Measurements from ENCODE around the gene CCDC167. TPM values are rescaled to one million over a fixed set of nuclear protein-coding genes. Genes with fewer than 3 reads are reported as not detected.

Gene CCDC167
- total RNA-seq, 1 donor from 2014 or later, result 29.7 TPM

- FAIRE-seq (no peak), DNase-seq (ENCODE audit: low read depth) (peak; percentile 25)
- Histone ChIP-seq H3K36me3 (ENCODE audit: control insufficient read depth, insufficient read depth, low read length) (no peaks in the 10 kb centered on the region), H3K4me3 (ENCODE audit: low read depth, low read length) (no peak overlapping the region), H3K27me3 (ENCODE audit: control insufficient read depth, insufficient read depth, low read length) (peaks cover 6% of the 10 kb centered on the region)
- TF ChIP-seq, protein P1, sequence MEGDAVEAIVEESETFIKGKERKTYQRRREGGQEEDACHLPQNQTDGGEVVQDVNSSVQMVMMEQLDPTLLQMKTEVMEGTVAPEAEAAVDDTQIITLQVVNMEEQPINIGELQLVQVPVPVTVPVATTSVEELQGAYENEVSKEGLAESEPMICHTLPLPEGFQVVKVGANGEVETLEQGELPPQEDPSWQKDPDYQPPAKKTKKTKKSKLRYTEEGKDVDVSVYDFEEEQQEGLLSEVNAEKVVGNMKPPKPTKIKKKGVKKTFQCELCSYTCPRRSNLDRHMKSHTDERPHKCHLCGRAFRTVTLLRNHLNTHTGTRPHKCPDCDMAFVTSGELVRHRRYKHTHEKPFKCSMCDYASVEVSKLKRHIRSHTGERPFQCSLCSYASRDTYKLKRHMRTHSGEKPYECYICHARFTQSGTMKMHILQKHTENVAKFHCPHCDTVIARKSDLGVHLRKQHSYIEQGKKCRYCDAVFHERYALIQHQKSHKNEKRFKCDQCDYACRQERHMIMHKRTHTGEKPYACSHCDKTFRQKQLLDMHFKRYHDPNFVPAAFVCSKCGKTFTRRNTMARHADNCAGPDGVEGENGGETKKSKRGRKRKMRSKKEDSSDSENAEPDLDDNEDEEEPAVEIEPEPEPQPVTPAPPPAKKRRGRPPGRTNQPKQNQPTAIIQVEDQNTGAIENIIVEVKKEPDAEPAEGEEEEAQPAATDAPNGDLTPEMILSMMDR (IDR thresholded peaks at IDR 0.05; ENCODE audit: insufficient read depth, low read length, severe bottlenecking), result no peak
Observed at GRCh38 chr6:37516920-37517405, 17.3 kb upstream of the CCDC167 start.

DNA sequence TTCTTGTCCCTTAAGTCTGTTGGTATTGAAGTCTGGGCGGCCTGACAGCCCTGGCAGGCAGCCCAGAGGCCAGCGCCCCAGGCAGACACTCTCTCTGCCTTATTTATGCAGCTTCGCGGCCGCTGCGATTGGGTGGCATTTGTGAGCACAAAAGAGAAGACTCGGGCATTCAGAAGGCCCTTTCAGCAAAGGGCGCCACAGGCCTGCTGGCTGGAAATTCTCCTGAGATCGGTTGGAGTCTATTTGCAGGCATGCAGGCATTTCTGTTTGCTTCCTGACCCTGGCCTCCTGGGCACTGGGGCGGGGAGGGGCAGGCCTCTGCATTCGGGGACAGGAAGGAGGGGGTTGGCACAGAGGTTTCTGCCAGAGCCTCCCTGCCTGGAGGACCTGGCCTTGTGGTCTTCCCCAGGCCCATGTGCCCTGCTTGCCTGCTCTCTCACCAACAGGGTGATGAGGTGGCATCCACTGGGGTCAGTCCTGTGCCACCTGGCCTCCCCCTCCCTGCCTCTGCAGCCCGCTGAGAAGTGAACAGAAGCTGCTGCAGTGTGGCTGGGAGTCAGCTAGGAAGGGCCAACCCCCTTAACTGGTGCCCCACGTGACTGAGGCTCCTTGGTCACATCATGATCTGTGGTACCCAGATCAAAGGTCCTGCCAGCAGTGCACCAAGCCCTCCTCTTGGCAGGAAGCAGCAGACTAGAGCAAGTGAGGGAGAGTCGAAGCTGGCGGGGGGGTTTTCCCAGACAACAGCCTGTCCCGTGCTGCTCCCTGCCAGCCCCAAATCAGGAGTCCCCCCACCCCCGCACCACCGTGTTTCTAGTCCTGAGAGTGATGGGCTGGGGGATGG lies 16.6 kb upstream of the CCDC167 start:
- Histone ChIP-seq H3K36me3 (ENCODE audit: control insufficient read depth, insufficient read depth, low read length) (no peaks in the 10 kb centered on the region), H3K4me3 (ENCODE audit: low read depth, low read length) (no peak overlapping the region), H3K27me3 (ENCODE audit: control insufficient read depth, insufficient read depth, low read length) (peaks cover 6% of the 10 kb centered on the region)
- TF ChIP-seq, protein P1 (IDR thresholded peaks at IDR 0.05; ENCODE audit: insufficient read depth, low read length, severe bottlenecking), result no peak
- no peak for FAIRE-seq
- peak; percentile 42 for DNase-seq (ENCODE audit: low read depth)

DNA sequence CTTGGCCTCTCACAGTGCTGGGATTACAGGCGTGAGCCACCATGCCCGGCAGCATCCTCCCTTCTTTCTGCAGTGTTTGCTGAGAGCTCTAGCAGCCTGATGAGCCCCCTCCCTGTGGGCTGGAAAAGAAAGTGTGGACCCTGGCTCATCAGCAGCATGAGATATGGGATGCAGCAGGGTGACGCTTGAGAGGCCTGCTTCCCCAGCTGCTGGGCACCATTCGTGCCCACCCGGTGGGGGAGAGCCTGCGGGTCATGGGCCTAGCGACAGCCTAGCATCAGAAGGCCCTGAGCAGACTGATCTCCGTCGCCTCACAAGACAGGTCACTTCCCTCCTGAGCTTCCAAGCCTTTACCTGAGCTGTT lies 16.0 kb upstream of the CCDC167 start:
- TF ChIP-seq, protein P1 (IDR thresholded peaks at IDR 0.05; ENCODE audit: insufficient read depth, low read length, severe bottlenecking), result no peak
- H3K4me3 ChIP-seq (ENCODE audit: low read depth, low read length), result no peak overlapping the region
- DNase-seq (ENCODE audit: low read depth), result no peak

GRCh38 chr6:37514837-37515236 lies 15.1 kb upstream of the CCDC167 start:
- no peak overlapping the region for H3K4me3 ChIP-seq (ENCODE audit: low read depth, low read length)
- H3K27me3 ChIP-seq (ENCODE audit: control insufficient read depth, insufficient read depth, low read length), result peaks cover 4% of the 10 kb centered on the region
- TF ChIP-seq, protein P1 (IDR thresholded peaks at IDR 0.05; ENCODE audit: insufficient read depth, low read length, severe bottlenecking), result no peak
- no peak for DNase-seq (ENCODE audit: low read depth)
- no peak for FAIRE-seq
- no peaks in the 10 kb centered on the region for H3K36me3 ChIP-seq (ENCODE audit: control insufficient read depth, insufficient read depth, low read length)

More for the DNA sequence above, 16.0 kb upstream of the CCDC167 start:
- H3K27me3 ChIP-seq (ENCODE audit: control insufficient read depth, insufficient read depth, low read length), result peaks cover 4% of the 10 kb centered on the region
- H3K36me3 ChIP-seq (ENCODE audit: control insufficient read depth, insufficient read depth, low read length), result no peaks in the 10 kb centered on the region
- no peak for FAIRE-seq

DNA sequence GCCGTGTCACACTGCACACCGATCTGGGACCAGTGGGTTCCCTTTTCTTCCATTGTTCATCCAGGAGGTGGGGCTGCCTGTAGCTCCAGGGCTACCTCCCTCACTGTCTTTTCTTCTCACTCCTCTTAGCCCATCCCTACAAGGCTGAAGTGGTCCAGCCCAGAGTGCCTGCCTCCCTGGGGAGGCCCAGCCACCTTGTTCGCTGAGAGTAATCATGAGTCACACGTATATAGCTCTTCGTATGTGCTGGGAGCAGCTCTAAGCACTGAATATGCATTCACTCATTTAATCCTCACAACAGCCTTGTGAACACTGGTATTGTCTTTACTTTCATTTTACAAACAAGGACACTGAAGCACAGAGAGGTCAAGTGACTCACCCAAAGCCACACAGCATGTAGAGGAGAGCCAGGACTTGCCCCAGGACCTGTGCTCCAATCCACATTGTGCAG lies 14.7 kb upstream of the CCDC167 start:
- peaks cover 4% of the 10 kb centered on the region for H3K27me3 ChIP-seq (ENCODE audit: control insufficient read depth, insufficient read depth, low read length)
- no peak overlapping the region for H3K4me3 ChIP-seq (ENCODE audit: low read depth, low read length)
- DNase-seq (ENCODE audit: low read depth) (peak; percentile 77), FAIRE-seq (peak; percentile 62)
- TF ChIP-seq, protein P1 (IDR thresholded peaks at IDR 0.05; ENCODE audit: insufficient read depth, low read length, severe bottlenecking), result no peak
- H3K36me3 ChIP-seq (ENCODE audit: control insufficient read depth, insufficient read depth, low read length), result no peaks in the 10 kb centered on the region

Measured in bronchial epithelial cell (primary cell).